HPDE6-E6E7 (cell line): ENCODE measurements around the gene PLAAT3.
"Not testable (repeated sequence)": the region's sequence is repeated elsewhere in the genome, so short reads cannot be mapped to it uniquely, and the experiment has no call there.

Experiments used
- DNase-seq: peaks from one replicate; pipeline ENCODE4 v3.0.0; 2011; ENCODE audit warnings: missing footprints; ENCODE audit errors: extremely low spot score

Gene PLAAT3

GRCh38 chr11:63614136-63614671 is at the start of gene PLAAT3:
TSS of gene PLAAT3 (minus strand) at chr11:63614433. CDS start at chr11:63614014, 419 bp downstream.
- peak; percentile 32 for DNase-seq

- DNase-seq: peak; percentile 71
Measured at GRCh38 chr11:63663809-63664208, 49.6 kb upstream of the PLAAT3 start.

- no peak for DNase-seq
Measured at GRCh38 chr11:63660972-63661371, 46.7 kb upstream of the PLAAT3 start.

- no peak for DNase-seq
Measured at GRCh38 chr11:63652671-63653070, 38.4 kb upstream of the PLAAT3 start.

DNA sequence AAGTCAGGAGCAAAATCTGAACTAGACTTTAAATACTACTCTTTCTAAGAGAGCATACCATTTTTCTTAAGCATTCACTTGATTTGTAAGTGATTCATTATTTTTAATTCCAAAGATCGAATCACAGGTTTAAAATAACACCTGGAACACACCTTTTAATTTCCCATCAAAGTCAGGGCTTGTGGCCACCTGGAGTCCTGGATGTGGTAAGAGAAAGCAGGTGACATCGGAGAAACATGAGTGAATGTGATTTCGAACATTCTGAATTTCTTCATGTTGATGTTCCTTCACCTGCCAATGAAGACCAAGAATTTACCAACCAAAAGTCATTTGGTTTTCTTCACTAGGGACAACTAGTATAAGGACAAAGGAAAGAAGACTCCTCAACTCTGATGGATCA is 29.0 kb upstream of the PLAAT3 start:
- no peak for DNase-seq

GRCh38 chr11:63641727-63642126 is 27.5 kb upstream of the PLAAT3 start:
- DNase-seq: no peak

DNA sequence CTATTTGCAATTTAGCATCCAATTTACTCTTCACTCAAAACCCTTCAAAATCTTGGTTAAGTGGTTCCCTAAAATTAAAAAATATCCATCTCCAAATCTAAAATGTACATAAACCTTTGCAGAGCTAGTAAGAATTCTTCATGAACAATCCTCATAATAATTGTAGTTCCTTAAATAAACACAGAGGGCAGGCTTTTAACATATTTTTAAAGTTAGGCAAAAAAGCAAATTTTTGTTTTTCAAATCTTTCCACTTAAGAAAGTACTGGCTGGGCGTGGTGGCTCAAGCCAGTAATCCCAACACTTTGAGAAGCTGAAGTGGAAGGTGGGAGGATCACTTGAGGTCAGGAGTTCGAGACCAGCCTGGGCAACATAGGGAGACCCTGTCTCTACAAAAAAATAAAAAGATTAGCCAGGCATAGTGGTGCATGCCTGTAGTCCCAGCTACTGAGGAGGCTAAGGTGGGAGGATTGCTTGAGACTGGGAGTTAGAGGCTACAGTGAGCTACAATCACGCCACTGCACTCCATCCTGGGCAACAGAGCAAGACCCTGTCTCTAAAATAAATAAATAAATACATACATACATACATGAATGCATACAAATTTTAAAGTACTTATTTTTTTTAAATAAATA is 25.1 kb upstream of the PLAAT3 start:
- DNase-seq: no peak

DNA sequence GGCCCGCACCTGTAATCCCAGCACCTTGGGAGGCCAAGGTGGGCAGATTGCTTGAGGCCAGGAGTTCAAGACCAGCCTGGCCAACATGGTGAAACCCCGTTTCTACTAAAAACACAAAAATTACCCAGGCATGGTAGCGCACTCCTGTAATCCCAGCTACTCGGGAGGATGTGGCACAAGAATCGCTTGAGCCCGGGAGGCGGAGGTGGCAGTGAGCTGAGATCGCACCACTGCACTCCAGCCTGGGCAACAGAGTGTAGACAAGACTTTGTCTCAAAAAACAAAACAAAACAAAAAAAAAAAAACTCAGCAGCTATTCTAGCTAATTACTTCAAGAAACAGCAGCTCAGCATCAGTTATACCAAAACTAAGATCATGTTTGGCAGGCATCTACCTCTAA is 24.2 kb upstream of the PLAAT3 start:
- not testable (repeated sequence) for DNase-seq

- DNase-seq: peak; percentile 36
Measured at GRCh38 chr11:63635762-63636465, 21.7 kb upstream of the PLAAT3 start.

DNA sequence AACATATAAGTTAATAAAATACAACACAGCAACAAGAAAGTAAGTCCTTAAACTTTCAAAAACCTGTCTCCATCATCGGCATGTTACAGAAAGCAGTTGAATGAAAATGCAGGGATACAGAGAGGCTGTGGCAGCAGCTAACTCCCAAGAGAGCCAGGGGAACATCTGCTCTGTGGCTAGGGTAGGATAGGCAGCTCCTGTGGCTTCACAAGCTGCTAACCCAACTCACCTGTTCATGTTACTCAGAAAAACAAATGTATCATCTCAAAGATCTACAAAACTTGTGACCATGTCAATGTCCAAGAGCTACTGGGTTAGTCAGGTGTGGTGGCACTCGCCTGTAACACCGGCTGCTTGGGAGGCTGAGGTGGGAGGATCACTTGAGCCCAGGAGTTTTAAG is 15.2 kb upstream of the PLAAT3 start:
- no peak for DNase-seq

GRCh38 chr11:63623513-63624140 is 9.4 kb upstream of the PLAAT3 start:
- no peak for DNase-seq

DNA sequence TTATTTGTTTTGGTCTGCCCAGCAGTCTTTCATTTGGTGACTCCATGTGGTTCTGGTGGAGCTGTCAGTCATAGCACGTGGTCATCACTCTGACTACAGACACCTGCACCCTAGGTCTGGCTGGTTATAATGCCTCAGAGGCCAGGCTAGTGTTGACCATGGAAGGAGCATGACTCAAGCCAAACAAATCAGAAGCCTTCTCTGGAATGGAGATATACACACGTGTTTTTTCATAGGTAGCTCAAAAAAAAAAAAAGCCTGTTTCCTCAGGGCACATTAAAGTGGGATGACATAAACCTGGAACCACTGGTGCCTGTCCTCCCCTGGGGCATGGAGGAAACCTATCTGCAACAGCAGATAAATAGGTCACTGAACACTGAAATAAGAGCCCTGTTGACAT is 8.1 kb upstream of the PLAAT3 start:
- DNase-seq: peak; percentile 41

- no peak for DNase-seq
Measured at GRCh38 chr11:63621071-63621470, 6.8 kb upstream of the PLAAT3 start.

GRCh38 chr11:63619967-63620366 is 5.7 kb upstream of the PLAAT3 start:
- no peak for DNase-seq

DNA sequence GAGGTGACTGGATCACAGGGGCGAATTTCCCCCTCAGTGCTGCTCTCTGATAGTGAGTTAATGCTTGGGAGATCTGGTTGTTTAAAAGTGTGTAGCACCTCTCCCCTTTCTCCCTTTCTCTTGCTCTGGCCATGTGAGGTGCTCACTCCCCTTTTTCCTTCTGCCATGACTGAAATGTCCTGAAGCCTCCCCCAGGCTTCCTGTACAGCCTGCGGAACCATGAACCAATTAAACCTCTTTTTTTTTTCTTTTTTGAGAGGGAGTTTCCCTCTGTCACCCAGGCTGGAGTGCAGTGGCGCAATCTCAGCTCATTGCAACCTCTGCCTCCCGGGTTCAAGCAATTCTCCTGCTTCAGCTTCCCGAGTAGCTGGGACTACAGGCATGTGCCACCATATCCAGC is 3.5 kb upstream of the PLAAT3 start:
- DNase-seq: not testable (repeated sequence)

DNA sequence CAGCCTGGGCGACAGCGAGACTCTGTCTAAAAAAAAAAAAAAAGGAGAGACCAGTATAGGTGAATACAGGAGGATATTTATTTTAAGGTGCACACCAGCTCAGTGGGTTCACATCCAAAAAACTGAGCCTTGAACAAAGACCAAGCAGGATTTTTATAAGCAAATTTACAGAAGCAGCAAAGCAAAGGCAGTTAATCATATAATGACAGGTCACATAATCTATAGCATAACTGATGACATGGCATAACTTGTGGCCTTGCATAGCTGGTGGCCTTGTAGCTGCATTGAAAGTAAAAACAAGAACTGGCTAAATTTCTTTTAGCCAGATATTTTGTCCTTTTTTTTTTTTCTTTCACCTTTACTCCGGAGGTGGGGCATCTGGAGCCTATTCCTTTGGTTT is 2.7 kb upstream of the PLAAT3 start:
- DNase-seq: no peak

- no peak for DNase-seq
Measured at GRCh38 chr11:63613517-63614135, 607 bp downstream of the PLAAT3 start.

- no peak for DNase-seq
Measured at GRCh38 chr11:63612181-63612580, 2.1 kb downstream of the PLAAT3 start.

- no peak for DNase-seq
Measured at GRCh38 chr11:63611395-63611747, 2.9 kb downstream of the PLAAT3 start.

DNA sequence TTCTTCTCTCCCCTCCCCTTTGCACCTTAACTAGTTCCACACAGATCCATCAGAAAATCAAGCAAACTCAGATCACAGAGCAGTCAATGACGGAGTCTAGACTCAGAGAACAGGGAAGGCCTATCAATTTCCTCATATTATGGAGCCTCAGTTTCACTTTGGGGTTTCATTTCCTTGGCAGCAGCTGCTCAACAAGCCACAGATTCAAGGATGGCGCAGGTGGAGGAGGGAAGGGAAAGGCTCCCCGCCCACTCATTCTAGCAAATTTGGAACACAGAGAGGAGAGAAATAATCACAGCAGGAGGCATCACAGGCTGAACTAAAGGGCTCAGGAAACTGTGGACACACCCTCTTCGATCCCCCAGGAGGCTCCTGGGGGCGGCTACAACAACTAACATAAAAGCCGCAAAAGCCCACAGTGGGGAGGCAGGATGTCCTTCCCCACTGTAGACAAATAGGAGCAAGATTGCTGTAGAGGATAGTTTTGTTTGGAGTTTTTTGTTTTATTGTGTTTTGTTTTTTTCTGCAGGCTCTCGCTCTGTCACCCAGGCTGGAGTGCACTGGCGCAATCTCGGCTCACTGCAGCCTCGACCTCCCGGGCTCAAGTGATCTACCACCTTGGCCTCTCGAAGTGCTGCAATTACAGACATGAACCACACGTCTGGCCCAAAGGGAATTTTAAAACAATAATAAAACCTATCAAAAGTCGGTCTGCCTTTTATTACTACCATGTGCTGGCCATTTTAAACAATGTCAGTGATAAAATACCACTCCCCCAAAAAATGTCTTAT is 3.4 kb downstream of the PLAAT3 start:
- no peak for DNase-seq

DNA sequence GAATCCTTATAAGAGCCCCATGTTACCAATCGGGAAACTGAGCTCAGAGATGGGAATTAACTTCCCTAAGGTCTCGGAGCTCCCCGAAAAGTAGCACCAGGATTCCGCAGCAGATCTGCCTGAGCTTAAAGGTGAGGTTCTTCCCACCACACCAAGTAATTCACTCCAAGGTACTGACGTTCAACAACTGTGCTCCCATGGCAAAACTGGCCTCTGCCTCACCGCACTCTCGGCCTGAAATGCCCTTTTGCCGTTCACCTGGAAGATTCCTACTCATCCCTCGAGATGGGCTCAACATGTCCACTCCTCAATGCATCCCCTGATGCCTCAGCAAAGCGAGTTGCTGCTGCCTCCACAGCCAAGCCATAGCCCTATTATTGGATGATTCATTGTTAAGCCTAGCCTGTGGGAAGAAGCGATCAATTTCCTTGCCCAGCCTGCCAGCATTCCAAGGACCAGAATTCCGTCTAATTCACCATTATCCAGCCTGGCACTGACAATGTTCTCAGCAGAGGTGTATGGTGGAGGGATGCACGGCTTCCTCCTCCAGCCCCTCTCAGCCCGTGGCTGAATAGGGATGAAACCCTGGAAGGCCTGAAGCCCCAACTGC is 4.2 kb downstream of the PLAAT3 start:
- DNase-seq: no peak
